A549 (cell line): ENCODE measurements around the gene STXBP6. TPM values are rescaled to one million over a fixed set of nuclear protein-coding genes. Genes with fewer than 3 reads are reported as not detected.

Experiments
- ATAC-seq, 2 experiments: fragments of 200-7000 bp in 1 of 2; fragments of >200 bp in 1 of 2; cut with Nextera tagmentation in 1 of 2; cut with Tn5 transposase in 1 of 2; 3 replicates each; pipeline versions ENCODE4 v1.8.0 to v1.9.1; 2018 to 2020; ENCODE audit warnings: mild to moderate bottlenecking in 1 of 2, moderate library complexity in 1 of 2
- CTCF ChIA-PET: fragments of 300-600 bp; sonication (Branson Sonifier 250); formaldehyde crosslinking; extraction: SDS; loops from one replicate; lab custom pipeline; 2021; ENCODE audit warnings: antibody characterized with exemption, inconsistent platforms; lab: Yijun Ruan, JAX
- POLR2A ChIA-PET: fragments of 350-600 bp; formaldehyde crosslinking; extraction: SDS; loops from one replicate; lab custom pipeline; 2021; ENCODE audit warnings: antibody characterized with exemption, inconsistent platforms; lab: Yijun Ruan, JAX
- DNase-seq, 2 experiments: peaks; one replicate each; pipeline versions ENCODE4 v3.0.0 to v3.0.0-alpha.2; 2011 to 2016; ENCODE audit warnings: low read depth in 1 of 2, low spot score in 1 of 2
- FAIRE-seq: peaks from 2 replicates; lab custom pipeline; 2011; peaks lifted over from hg19 to GRCh38; lab: Jason Lieb, UNC
- H3K27ac ChIP-seq, 2 experiments: fragments of >200 bp; sonication (Bioruptor Twin); formaldehyde crosslinking; 3 replicates each; pipeline ENCODE4 v1.5.1; 2016 to 2017
- H3K4me1 ChIP-seq: fragments of >200 bp; sonication (Bioruptor Twin); formaldehyde crosslinking; 3 replicates; pipeline ENCODE4 v1.6.1; 2016
- H3K4me2 ChIP-seq: fragments of >200 bp; sonication (Bioruptor Twin); formaldehyde crosslinking; 3 replicates; pipeline ENCODE4 v1.6.1; 2016
- H3K4me3 ChIP-seq: fragments of >200 bp; sonication (Bioruptor Twin); formaldehyde crosslinking; 3 replicates; pipeline ENCODE4 v1.5.1; 2016
- H3K9me3 ChIP-seq: fragments of >200 bp; sonication (Bioruptor Twin); formaldehyde crosslinking; 3 replicates; pipeline ENCODE4 v1.6.1; 2016
- BCL3 ChIP-seq: fragments of >200 bp; sonication (Bioruptor Twin); formaldehyde crosslinking; IDR thresholded peaks from 3 replicates; pipeline ENCODE4 v1.6.1; 2016
- BHLHE40 ChIP-seq: IDR thresholded peaks from 2 replicates; pipeline ENCODE4 v1.6.1; 2012; ENCODE audit warnings: low read depth, low read length, inconsistent platforms
- CBX2 ChIP-seq: fragments of 200-600 bp; sonication (generic); IDR thresholded peaks from 2 replicates; pipeline ENCODE4 v1.6.1; 2016; ENCODE audit warnings: low read depth, mild to moderate bottlenecking, borderline replicate concordance
- CBX8 ChIP-seq: fragments of 200-600 bp; sonication (generic); IDR thresholded peaks from 2 replicates; pipeline ENCODE4 v1.6.1; 2016
- CHD4 ChIP-seq: fragments of 200-600 bp; sonication (generic); IDR thresholded peaks from 2 replicates; pipeline ENCODE4 v1.6.1; 2016; ENCODE audit warnings: antibody characterized with exemption, mild to moderate bottlenecking, borderline replicate concordance
- EHF ChIP-seq: fragments of 250-450 bp; sonication (Bioruptor Pico); IDR thresholded peaks from 2 replicates; pipeline ENCODE4 v1.5.0; 2020; ENCODE audit warnings: mild to moderate bottlenecking
- EHMT2 ChIP-seq: fragments of 200-600 bp; sonication (generic); IDR thresholded peaks from 2 replicates; pipeline ENCODE4 v1.6.1; 2016; ENCODE audit warnings: antibody characterized with exemption, low read depth, mild to moderate bottlenecking, moderate library complexity
- EP300 ChIP-seq, 2 experiments: fragments of >200 bp; sonication (Bioruptor Twin); formaldehyde crosslinking; IDR thresholded peaks; 2 replicates in 1 of 2; 3 replicates in 1 of 2; pipeline ENCODE4 v1.6.1; 2016 to 2017
- FOSB ChIP-seq: fragments of 250-450 bp; sonication (Bioruptor Pico); IDR thresholded peaks from 2 replicates; pipeline ENCODE4 v1.5.0; 2020; ENCODE audit warnings: mild to moderate bottlenecking, moderate library complexity
- FOSL2 ChIP-seq, 2 experiments: fragments of 450-650 bp in 1 of 2; fragments of >200 bp in 1 of 2; sonication (Bioruptor Twin) in 1 of 2; formaldehyde crosslinking; IDR thresholded peaks; 2 replicates each; pipeline versions ENCODE4 v1.5.0 to v1.6.1; 2016 to 2020; ENCODE audit warnings: mild to moderate bottlenecking in 1 of 2, moderate library complexity in 1 of 2
- FOXS1 ChIP-seq: fragments of 250-450 bp; sonication (Bioruptor Pico); IDR thresholded peaks from 2 replicates; pipeline ENCODE4 v1.5.0; 2020; ENCODE audit warnings: mild to moderate bottlenecking, moderate library complexity
- GATA3 ChIP-seq: IDR thresholded peaks from 2 replicates; pipeline ENCODE4 v1.6.1; 2012; ENCODE audit warnings: borderline replicate concordance
- HOXA7 ChIP-seq: fragments of 250-450 bp; sonication (Bioruptor Pico); IDR thresholded peaks from 2 replicates; pipeline ENCODE4 v1.5.0; 2020; ENCODE audit warnings: mild to moderate bottlenecking, moderate library complexity
- HOXB5 ChIP-seq: fragments of 250-450 bp; sonication (Bioruptor Pico); IDR thresholded peaks from 2 replicates; pipeline ENCODE4 v1.5.0; 2020; ENCODE audit warnings: mild to moderate bottlenecking, moderate library complexity
- JUN ChIP-seq, 2 experiments: fragments of >200 bp; sonication (Bioruptor Twin); formaldehyde crosslinking; IDR thresholded peaks; 2 replicates in 1 of 2; 3 replicates in 1 of 2; pipeline ENCODE4 v1.6.1; 2016 to 2017
- KDM1A ChIP-seq: fragments of 200-600 bp; sonication (generic); IDR thresholded peaks from 2 replicates; pipeline ENCODE4 v1.6.1; 2016; ENCODE audit warnings: low read depth, mild to moderate bottlenecking
- MAFK ChIP-seq: fragments of 450-650 bp; IDR thresholded peaks from 2 replicates; pipeline ENCODE4 v1.6.1; 2014; ENCODE audit not compliant: partially characterized antibody
- MAZ ChIP-seq: fragments of 150-350 bp; IDR thresholded peaks from 2 replicates; pipeline ENCODE4 v1.6.1; 2014; ENCODE audit warnings: antibody characterized with exemption, low read depth, low read length, borderline replicate concordance
- MYC ChIP-seq: IDR thresholded peaks from 2 replicates; pipeline ENCODE4 v1.6.1; 2012; ENCODE audit warnings: mild to moderate bottlenecking, inconsistent platforms, low read length, improper control_type of control experiment, borderline replicate concordance
- POLR2AphosphoS2 ChIP-seq: conservative IDR thresholded peaks from 2 replicates; pipeline ENCODE4 v1.6.1; 2012; ENCODE audit warnings: low read length, improper control_type of control experiment, inconsistent platforms
- RARB ChIP-seq: fragments of 250-450 bp; sonication (Bioruptor Pico); IDR thresholded peaks from 2 replicates; pipeline ENCODE4 v1.8.0; 2021; ENCODE audit warnings: mild to moderate bottlenecking, moderate library complexity
- RCOR1 ChIP-seq: fragments of 150-350 bp; IDR thresholded peaks from 2 replicates; pipeline ENCODE4 v1.6.1; 2014; ENCODE audit warnings: antibody characterized with exemption, low read length, low read depth
- RFX5 ChIP-seq: fragments of 450-650 bp; IDR thresholded peaks from 2 replicates; pipeline ENCODE4 v1.7.1; 2014; ENCODE audit warnings: antibody characterized with exemption, mild to moderate bottlenecking, moderate library complexity
- RNF2 ChIP-seq: fragments of 200-600 bp; sonication (generic); IDR thresholded peaks from 2 replicates; pipeline ENCODE4 v1.6.1; 2016; ENCODE audit warnings: low read depth, mild to moderate bottlenecking, antibody characterized with exemption, moderate library complexity, borderline replicate concordance
- SREBF2 ChIP-seq: fragments of 450-650 bp; IDR thresholded peaks from 2 replicates; pipeline ENCODE4 v1.6.1; 2014; ENCODE audit warnings: mild to moderate bottlenecking, moderate library complexity
- ZC3H11A ChIP-seq: fragments of 450-650 bp; IDR thresholded peaks from 2 replicates; pipeline ENCODE4 v1.6.1; 2014; ENCODE audit warnings: antibody characterized with exemption, mild to moderate bottlenecking
- ZSCAN20 ChIP-seq: fragments of 250-450 bp; sonication (Bioruptor Pico); IDR thresholded peaks from 2 replicates; pipeline ENCODE4 v1.8.0; 2022; ENCODE audit warnings: mild to moderate bottlenecking, moderate library complexity
- WGBS: methylation state at CpG from one replicate; pipeline ENCODE4 v1.1.6; 2017; ENCODE audit errors: missing lambda C conversion rate; 5-methylcytosine and 5-hydroxymethylcytosine counted together
- polyA plus RNA-seq, 4 experiments: library from polyadenylated mRNA; depleted of rRNA in 3 of 4; stranded (reverse); fragments of >200 nt; fragmentation: RNase III in 1 of 4; extraction: RNeasy Plus Mini Kit Qiagen cat#74134 plus additional on column Dnase treatment in 1 of 4; gene quantifications; 2 replicates in 3 of 4; 3 replicates in 1 of 4; pipeline ENCODE4 v1.2.3, GENCODE V29; 2011 to 2017
- TF ChIP-seq, protein P1 (sequence below): fragments of 450-650 bp; IDR thresholded peaks from 2 replicates; pipeline ENCODE4 v1.6.1; 2014; ENCODE audit warnings: antibody characterized with exemption
- TF ChIP-seq, protein P2 (sequence below): fragments of 250-450 bp; sonication (Bioruptor Pico); IDR thresholded peaks from 2 replicates; pipeline ENCODE4 v1.5.0; 2020; ENCODE audit warnings: low read depth, mild to moderate bottlenecking, moderate library complexity

The STXBP6 gene
- polyA plus RNA-seq, 2 of the 4 experiments (the other 2 are of a cell fraction), result 1.7 to 6.3 TPM

GRCh38 chr14:24802236-24802635 lies 247.7 kb downstream of the STXBP6 start:
- no peak overlapping the region for H3K4me2 ChIP-seq
- no peak for TF ChIP-seq FOSL2 (IDR thresholded peaks at IDR 0.05)
- no peak for TF ChIP-seq FOSL2 (CRISPR knock-in tag; IDR thresholded peaks at IDR 0.05)
- TF ChIP-seq JUN (IDR thresholded peaks at IDR 0.05), result no peak
- no peak for TF ChIP-seq HOXB5 (CRISPR knock-in tag)
- no peak for TF ChIP-seq RNF2
- no peak for TF ChIP-seq RFX5
- no peak for TF ChIP-seq MAZ
- TF ChIP-seq RCOR1, result no peak
- TF ChIP-seq CBX8, result no peak
- TF ChIP-seq KDM1A, result no peak
- TF ChIP-seq, protein P1, sequence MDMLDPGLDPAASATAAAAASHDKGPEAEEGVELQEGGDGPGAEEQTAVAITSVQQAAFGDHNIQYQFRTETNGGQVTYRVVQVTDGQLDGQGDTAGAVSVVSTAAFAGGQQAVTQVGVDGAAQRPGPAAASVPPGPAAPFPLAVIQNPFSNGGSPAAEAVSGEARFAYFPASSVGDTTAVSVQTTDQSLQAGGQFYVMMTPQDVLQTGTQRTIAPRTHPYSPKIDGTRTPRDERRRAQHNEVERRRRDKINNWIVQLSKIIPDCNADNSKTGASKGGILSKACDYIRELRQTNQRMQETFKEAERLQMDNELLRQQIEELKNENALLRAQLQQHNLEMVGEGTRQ, result no peak
- no peak for TF ChIP-seq EP300 (IDR thresholded peaks at IDR 0.05)
- no peak for TF ChIP-seq RARB (CRISPR knock-in tag)
- no peak for TF ChIP-seq MAFK
- no peak for TF ChIP-seq EHMT2
- TF ChIP-seq MYC, result no peak
- no peak for TF ChIP-seq EHF (CRISPR knock-in tag)
- no peak for TF ChIP-seq CHD4
- TF ChIP-seq FOSB (CRISPR knock-in tag), result no peak
- no peak for TF ChIP-seq ZSCAN20
- WGBS, result 82% methylated on average over 5 of the region's 5 CpGs
- CTCF ChIA-PET, result interaction anchor here (0.7 to 7.8 kb wide), 2 partner anchors 332 to 594 kb away, joined by 3 to 90 read pairs; no protein-coding TSS in a partner anchor
- DNase-seq, result no peak
- no peak for ATAC-seq
- no peaks in the 10 kb centered on the region for H3K9me3 ChIP-seq
- H3K27ac ChIP-seq, result no peak overlapping the region
- POLR2A ChIA-PET, result interaction anchor here (0.7 kb wide), 1 partner anchor 177 kb away, joined by 5 read pairs; no protein-coding TSS in a partner anchor
- H3K4me1 ChIP-seq, result no peaks in the 10 kb centered on the region
- H3K4me3 ChIP-seq, result no peak overlapping the region
- no peak for FAIRE-seq

DNA sequence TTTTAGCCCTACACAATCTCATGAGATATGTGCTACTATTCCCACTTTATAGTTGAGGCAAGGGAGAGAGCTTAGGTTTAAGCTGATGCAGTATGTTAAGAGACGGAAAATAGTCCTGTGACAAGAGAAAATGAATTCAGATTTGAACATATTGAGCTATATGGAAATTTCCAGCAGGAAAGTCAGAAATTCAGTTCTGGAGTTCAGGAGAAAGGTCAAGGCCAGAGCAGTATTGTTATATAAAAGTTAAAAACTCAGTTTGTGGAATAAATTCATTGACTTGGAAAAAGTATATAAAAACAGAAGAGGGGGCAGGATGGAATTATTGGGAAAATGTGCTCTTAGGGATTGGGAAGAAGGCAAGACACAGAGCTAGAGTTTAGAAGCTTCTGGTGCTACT lies 248.9 kb downstream of the STXBP6 start:
- DNase-seq (no peak), FAIRE-seq (no peak), ATAC-seq (no peak)
- H3K27ac ChIP-seq, result no peak overlapping the region
- no peak overlapping the region for H3K4me3 ChIP-seq
- WGBS, result 56% methylated on average over 1 of the region's 1 CpG
- CTCF ChIA-PET, result no interaction called here
- no peak overlapping the region for H3K4me2 ChIP-seq
- POLR2A ChIA-PET, result no interaction called here
- no peaks in the 10 kb centered on the region for H3K9me3 ChIP-seq
- TF ChIP-seq POLR2AphosphoS2, result no peak
- no peak for TF ChIP-seq EHF (CRISPR knock-in tag)
- TF ChIP-seq ZC3H11A, result no peak
- TF ChIP-seq FOXS1 (CRISPR knock-in tag), result no peak
- no peak for TF ChIP-seq SREBF2
- TF ChIP-seq RARB (CRISPR knock-in tag), result no peak
- TF ChIP-seq ZSCAN20, result no peak
- TF ChIP-seq HOXA7 (CRISPR knock-in tag), result no peak
- no peak for TF ChIP-seq BHLHE40
- TF ChIP-seq CBX8, result no peak
- TF ChIP-seq BCL3, result no peak
- TF ChIP-seq CBX2, result no peak
- TF ChIP-seq, protein P2, sequence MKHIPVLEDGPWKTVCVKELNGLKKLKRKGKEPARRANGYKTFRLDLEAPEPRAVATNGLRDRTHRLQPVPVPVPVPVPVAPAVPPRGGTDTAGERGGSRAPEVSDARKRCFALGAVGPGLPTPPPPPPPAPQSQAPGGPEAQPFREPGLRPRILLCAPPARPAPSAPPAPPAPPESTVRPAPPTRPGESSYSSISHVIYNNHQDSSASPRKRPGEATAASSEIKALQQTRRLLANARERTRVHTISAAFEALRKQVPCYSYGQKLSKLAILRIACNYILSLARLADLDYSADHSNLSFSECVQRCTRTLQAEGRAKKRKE (CRISPR knock-in tag), result no peak
- TF ChIP-seq GATA3, result no peak
- H3K4me1 ChIP-seq, result no peaks in the 10 kb centered on the region
